Fibroblast of lung (primary cell): ENCODE data around the gene ARMC9. TPM values are rescaled to one million over a fixed set of nuclear protein-coding genes. Genes with fewer than 3 reads are reported as not detected.
A peak's percentile ranks its signal among the peaks of the same experiment; 100 is the strongest.

ENCODE experiments used
- DNase-seq, 2 donors: peaks; one replicate each; pipeline versions ENCODE4 v3.0.0 to v3.0.0-alpha.2; 2010; ENCODE audit warnings: low read depth in 2 of 2
- H2AFZ ChIP-seq: 2 replicates; pipeline ENCODE4 v1.5.1; 2012; ENCODE audit warnings: low read length, control low read depth, inconsistent platforms
- H3K27ac ChIP-seq: 2 replicates; pipeline ENCODE4 v1.5.1; 2011; ENCODE audit warnings: low read length, control low read depth; ENCODE audit not compliant: insufficient read depth
- H3K27me3 ChIP-seq: 2 replicates; pipeline ENCODE4 v1.5.1; 2011; ENCODE audit warnings: mild to moderate bottlenecking, low read length; ENCODE audit not compliant: control insufficient read depth, insufficient read depth
- H3K36me3 ChIP-seq: 2 replicates; pipeline ENCODE4 v1.5.1; 2011; ENCODE audit warnings: low read length; ENCODE audit not compliant: control insufficient read depth, insufficient read depth
- H3K4me1 ChIP-seq: 2 replicates; pipeline ENCODE4 v1.5.1; 2011; ENCODE audit warnings: low read length; ENCODE audit not compliant: control insufficient read depth, insufficient read depth; ENCODE audit errors: extremely low read depth
- H3K4me2 ChIP-seq: 2 replicates; pipeline ENCODE4 v1.5.1; 2011; ENCODE audit warnings: low read length, control low read depth; ENCODE audit not compliant: insufficient read depth; ENCODE audit errors: extremely low read depth
- H3K4me3 ChIP-seq, 4 experiments: fragments of 200-600 bp in 1 of 4; sonication (generic) in 1 of 4; replicated peaks in 1 of 4; 2 replicates each; pipeline ENCODE4 v1.5.1; 2011 to 2016; ENCODE audit warnings: low read length in 4 of 4, low read depth in 3 of 4, mild to moderate bottlenecking in 3 of 4, control low read depth in 2 of 4, inconsistent platforms in 1 of 4, mixed read lengths in 1 of 4; ENCODE audit not compliant: insufficient read depth in 1 of 4; ENCODE audit errors: control extremely low read depth in 1 of 4
- H3K79me2 ChIP-seq: 2 replicates; pipeline ENCODE4 v1.5.1; 2012; ENCODE audit warnings: mild to moderate bottlenecking, low read length, inconsistent platforms; ENCODE audit not compliant: control insufficient read depth, insufficient read depth
- H3K9ac ChIP-seq: 2 replicates; pipeline ENCODE4 v1.5.1; 2011; ENCODE audit warnings: mild to moderate bottlenecking, low read length, control low read depth; ENCODE audit not compliant: insufficient read depth
- H3K9me3 ChIP-seq: 2 replicates; pipeline ENCODE4 v1.5.1; 2012; ENCODE audit warnings: low read depth, low read length; ENCODE audit not compliant: control insufficient read depth, insufficient read depth
- H4K20me1 ChIP-seq: 2 replicates; pipeline ENCODE4 v1.5.1; 2011; ENCODE audit warnings: low read length; ENCODE audit not compliant: control insufficient read depth, insufficient read depth; ENCODE audit errors: extremely low read depth
- CTCF ChIP-seq, 2 donors: IDR thresholded peaks in 1 of 2; conservative IDR thresholded peaks in 1 of 2; 1 replicate in 1 of 2; 2 replicates in 1 of 2; pipeline ENCODE4 v1.5.1; 2011 to 2012; ENCODE audit warnings: low read length in 2 of 2, control low read depth in 1 of 2, inconsistent platforms in 1 of 2, low read depth in 1 of 2, mild to moderate bottlenecking in 1 of 2
- EZH2 ChIP-seq: IDR thresholded peaks from 2 replicates; pipeline ENCODE4 v1.5.1; 2012; ENCODE audit warnings: low read length, control low read depth, mild to moderate bottlenecking; ENCODE audit errors: missing control alignments
- polyA plus RNA-seq, 2 donors: library from polyadenylated mRNA; depleted of rRNA in 1 of 2; stranded (reverse) in 1 of 2; unstranded in 1 of 2; fragments of >200 nt; gene quantifications; 2 replicates each; pipeline ENCODE4 v1.2.1, GENCODE V29; 2011 to 2012; ENCODE audit warnings: missing spikeins in 1 of 2
- total RNA-seq: library from RNA; depleted of rRNA; stranded (reverse); fragments of >200 nt; gene quantifications from 2 replicates; pipeline ENCODE4 v1.2.1, GENCODE V29; 2014

The ARMC9 gene
- total and polyA plus RNA-seq, 2 donors (not counting 1 experiment from before 2014, with no cell fraction given): 68.4 to 153 TPM

GRCh38 chr2:231241755-231242507, 43.5 kb downstream of the ARMC9 start:
- H3K27ac ChIP-seq: no peak overlapping the region
- no peak overlapping the region for H2AFZ ChIP-seq

GRCh38 chr2:231243866-231244265, 45.4 kb downstream of the ARMC9 start:
- Histone ChIP-seq H3K9me3 (no peaks in the 10 kb centered on the region), H3K27ac (no peak overlapping the region), H3K9ac (no peak overlapping the region), H3K4me1 (no peaks in the 10 kb centered on the region), H2AFZ (no peak overlapping the region), H4K20me1 (no peaks in the 10 kb centered on the region), H3K79me2 (no peaks in the 10 kb centered on the region), H3K4me2 (no peak overlapping the region), H3K36me3 (peaks cover 2% of the 10 kb centered on the region), H3K27me3 (no peaks in the 10 kb centered on the region), H3K4me3 (no peak overlapping the region)
- no peak for DNase-seq
- no peak for TF ChIP-seq CTCF (conservative IDR thresholded peaks at IDR 0.05 in 1 of 2, IDR thresholded peaks at IDR 0.05 in 1 of 2; ENCODE audit: low read depth in 1 of 2, low read length in 2 of 2)
- no peak for TF ChIP-seq EZH2

More at GRCh38 chr2:231241755-231242507, 43.5 kb downstream of the ARMC9 start:
- H3K79me2 ChIP-seq: no peaks in the 10 kb centered on the region
- H3K36me3 ChIP-seq: peaks cover 6% of the 10 kb centered on the region
- no peak overlapping the region for H3K4me2 ChIP-seq
- H4K20me1 ChIP-seq: no peaks in the 10 kb centered on the region
- no peak overlapping the region for H3K4me3 ChIP-seq
- H3K9ac ChIP-seq: no peak overlapping the region
- no peaks in the 10 kb centered on the region for H3K9me3 ChIP-seq
- TF ChIP-seq CTCF (conservative IDR thresholded peaks at IDR 0.05 in 1 of 2, IDR thresholded peaks at IDR 0.05 in 1 of 2; ENCODE audit: low read depth in 1 of 2, low read length in 2 of 2) (no peak), EZH2 (no peak)
- no peaks in the 10 kb centered on the region for H3K27me3 ChIP-seq
- peak in 1 of 2 donors; percentile 11 for DNase-seq
- H3K4me1 ChIP-seq: no peaks in the 10 kb centered on the region

GRCh38 chr2:231244382-231245248, 46.2 kb downstream of the ARMC9 start:
- H3K4me2 ChIP-seq: no peak overlapping the region
- H4K20me1 ChIP-seq: no peaks in the 10 kb centered on the region
- H3K9ac ChIP-seq: no peak overlapping the region
- H3K36me3 ChIP-seq: peaks cover 2% of the 10 kb centered on the region
- no peaks in the 10 kb centered on the region for H3K79me2 ChIP-seq
- no peak overlapping the region for H3K4me3 ChIP-seq
- no peaks in the 10 kb centered on the region for H3K4me1 ChIP-seq
- no peak for DNase-seq
- H2AFZ ChIP-seq: no peak overlapping the region
- TF ChIP-seq EZH2: no peak
- H3K27me3 ChIP-seq: no peaks in the 10 kb centered on the region
- H3K27ac ChIP-seq: no peak overlapping the region
- H3K9me3 ChIP-seq: no peaks in the 10 kb centered on the region
